ENCODE measurements around the gene FBN2.
"Not testable (repeated sequence)": the region's sequence is repeated elsewhere in the genome, so short reads cannot be mapped to it uniquely, and the experiment has no call there.

The FBN2 gene

DNA sequence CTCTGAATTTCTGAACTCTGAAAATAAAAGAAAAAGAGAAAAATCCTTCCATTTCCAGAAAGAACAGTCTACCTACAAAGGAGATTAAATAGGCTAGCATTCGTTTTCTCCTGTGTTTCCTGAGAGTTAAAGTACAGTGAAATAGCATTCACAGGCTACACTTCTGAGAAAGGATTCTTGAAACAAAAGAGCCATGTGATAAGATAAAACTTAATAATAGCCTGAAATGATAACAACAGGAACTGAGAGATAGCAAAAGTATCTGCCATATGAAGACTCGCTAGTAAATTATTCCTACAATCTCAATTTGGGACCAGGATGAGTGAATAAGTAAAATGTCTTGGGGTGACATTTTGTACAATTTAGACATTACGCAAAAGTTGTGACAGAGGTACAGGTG is 62.4 kb downstream of the FBN2 start:
- Mint-ChIP-seq H3K9me3 (ENCODE audit: low read depth) (no peaks in the 10 kb centered on the region), H3K4me3 (no peak overlapping the region), H3K27me3 (no peaks in the 10 kb centered on the region), H3K36me3 (no peaks in the 10 kb centered on the region), H3K27ac (no peak overlapping the region), H3K4me1 (ENCODE audit: low read depth) (no peaks in the 10 kb centered on the region)

DNA sequence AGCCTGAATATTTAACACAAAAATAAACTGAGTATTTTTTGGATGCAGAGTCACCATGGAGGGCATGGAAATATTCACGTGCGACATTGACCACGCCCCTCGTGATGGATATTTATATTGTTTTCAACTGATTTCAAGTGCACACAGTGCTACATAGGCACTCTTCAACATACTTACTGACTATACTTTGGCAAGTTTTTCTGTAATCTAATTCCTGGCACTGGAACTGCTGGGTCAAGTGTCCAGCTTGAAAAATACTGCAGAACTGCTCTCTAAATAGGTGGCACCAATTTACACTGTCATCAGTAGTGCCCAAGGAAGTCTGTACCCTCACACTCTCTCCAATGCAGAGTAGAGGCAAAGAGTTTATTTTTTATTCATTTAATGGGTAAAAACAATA is 65.1 kb downstream of the FBN2 start:
- peaks cover 1% of the 10 kb centered on the region for H3K27me3 Mint-ChIP-seq
- no peak overlapping the region for H3K27ac Mint-ChIP-seq
- H3K36me3 Mint-ChIP-seq = no peaks in the 10 kb centered on the region
- H3K4me3 Mint-ChIP-seq = no peak overlapping the region
- no peaks in the 10 kb centered on the region for H3K4me1 Mint-ChIP-seq (ENCODE audit: low read depth)
- H3K9me3 Mint-ChIP-seq (ENCODE audit: low read depth) = no peaks in the 10 kb centered on the region

GRCh38 chr5:128472036-128472435 is 66.0 kb downstream of the FBN2 start:
- Mint-ChIP-seq H3K27me3 (peaks cover 1% of the 10 kb centered on the region), H3K9me3 (ENCODE audit: low read depth) (no peaks in the 10 kb centered on the region), H3K36me3 (no peaks in the 10 kb centered on the region), H3K4me1 (ENCODE audit: low read depth) (no peaks in the 10 kb centered on the region), H3K27ac (no peak overlapping the region), H3K4me3 (no peak overlapping the region)

- Mint-ChIP-seq H3K36me3 (no peaks in the 10 kb centered on the region), H3K9me3 (ENCODE audit: low read depth) (no peaks in the 10 kb centered on the region), H3K27ac (no peak overlapping the region), H3K4me1 (ENCODE audit: low read depth) (no peaks in the 10 kb centered on the region), H3K4me3 (no peak overlapping the region), H3K27me3 (peaks cover 1% of the 10 kb centered on the region)
These were observed 67.4 kb downstream of the FBN2 start for GRCh38 chr5:128470663-128471062.

DNA sequence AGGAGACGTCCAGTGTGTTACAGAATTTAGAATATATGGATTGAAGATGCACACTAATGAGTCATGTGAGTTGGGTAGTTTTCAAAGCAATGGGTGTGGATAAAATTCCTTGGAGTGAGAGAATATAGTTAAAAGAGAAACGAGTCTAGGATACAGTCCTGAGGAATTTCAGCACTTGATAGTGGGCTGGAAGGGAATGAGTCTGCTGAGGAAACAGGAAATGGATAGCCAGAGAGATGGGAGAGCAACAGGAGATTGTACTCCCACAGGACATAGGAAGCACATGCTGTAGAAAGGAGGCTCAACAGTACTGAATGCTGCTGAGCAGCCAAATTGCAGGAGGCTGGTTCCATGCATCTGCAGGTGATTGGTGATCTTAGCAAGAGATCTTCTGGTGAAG is 68.1 kb downstream of the FBN2 start:
- Mint-ChIP-seq H3K27ac (no peak overlapping the region), H3K4me1 (ENCODE audit: low read depth) (no peaks in the 10 kb centered on the region), H3K9me3 (ENCODE audit: low read depth) (no peaks in the 10 kb centered on the region), H3K4me3 (no peak overlapping the region), H3K27me3 (peaks cover 1% of the 10 kb centered on the region), H3K36me3 (no peaks in the 10 kb centered on the region)

DNA sequence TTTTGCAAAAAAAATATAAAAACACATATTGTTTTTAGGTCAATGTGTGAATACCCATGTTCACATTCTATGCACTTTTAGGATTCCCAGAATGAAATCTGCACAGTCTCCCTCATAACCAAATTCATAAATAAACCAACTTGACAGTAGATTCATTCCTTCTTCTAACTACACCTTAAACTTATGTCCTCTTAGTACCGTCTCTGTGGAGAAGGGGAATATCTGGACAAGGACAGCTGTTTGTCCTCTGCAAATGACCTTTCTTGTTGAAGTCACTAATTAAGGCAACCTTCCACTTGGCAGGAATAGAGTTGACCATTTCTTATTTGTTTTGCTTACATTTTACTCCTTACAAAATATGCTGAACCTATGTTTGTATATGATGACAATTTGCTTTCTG is 71.1 kb downstream of the FBN2 start:
- H3K4me1 Mint-ChIP-seq (ENCODE audit: low read depth) = no peaks in the 10 kb centered on the region
- H3K27me3 Mint-ChIP-seq = peaks cover 1% of the 10 kb centered on the region
- no peaks in the 10 kb centered on the region for H3K36me3 Mint-ChIP-seq
- no peak overlapping the region for H3K4me3 Mint-ChIP-seq
- H3K27ac Mint-ChIP-seq = no peak overlapping the region
- H3K9me3 Mint-ChIP-seq (ENCODE audit: low read depth) = no peaks in the 10 kb centered on the region

DNA sequence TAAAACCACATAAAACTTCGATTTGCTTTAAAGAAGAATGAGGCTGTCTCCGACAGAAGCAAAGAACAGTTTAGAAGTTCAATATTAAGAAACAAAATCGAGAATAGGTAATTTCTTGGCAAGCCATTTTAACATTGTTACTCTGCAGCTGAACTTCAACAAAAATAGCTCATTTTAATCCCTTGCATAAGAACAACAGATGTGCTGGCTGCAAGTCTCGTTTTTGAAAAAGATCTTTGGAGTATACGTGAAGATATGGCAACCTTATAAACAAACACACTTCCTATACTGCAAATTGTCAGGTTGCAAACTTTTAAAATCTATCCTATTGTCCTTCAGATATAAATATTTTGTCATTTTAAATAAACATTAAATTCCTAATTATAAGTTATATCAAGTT is 71.5 kb downstream of the FBN2 start:
- peaks cover 1% of the 10 kb centered on the region for H3K27me3 Mint-ChIP-seq
- H3K4me1 Mint-ChIP-seq (ENCODE audit: low read depth) = no peaks in the 10 kb centered on the region
- H3K4me3 Mint-ChIP-seq = no peak overlapping the region
- no peak overlapping the region for H3K27ac Mint-ChIP-seq
- H3K9me3 Mint-ChIP-seq (ENCODE audit: low read depth) = no peaks in the 10 kb centered on the region
- no peaks in the 10 kb centered on the region for H3K36me3 Mint-ChIP-seq

GRCh38 chr5:128464596-128464995 is 73.4 kb downstream of the FBN2 start:
- peaks cover 1% of the 10 kb centered on the region for H3K27me3 Mint-ChIP-seq
- no peaks in the 10 kb centered on the region for H3K4me1 Mint-ChIP-seq (ENCODE audit: low read depth)
- no peak overlapping the region for H3K27ac Mint-ChIP-seq
- peaks cover 9% of the 10 kb centered on the region for H3K9me3 Mint-ChIP-seq (ENCODE audit: low read depth)
- no peak overlapping the region for H3K4me3 Mint-ChIP-seq
- no peaks in the 10 kb centered on the region for H3K36me3 Mint-ChIP-seq

DNA sequence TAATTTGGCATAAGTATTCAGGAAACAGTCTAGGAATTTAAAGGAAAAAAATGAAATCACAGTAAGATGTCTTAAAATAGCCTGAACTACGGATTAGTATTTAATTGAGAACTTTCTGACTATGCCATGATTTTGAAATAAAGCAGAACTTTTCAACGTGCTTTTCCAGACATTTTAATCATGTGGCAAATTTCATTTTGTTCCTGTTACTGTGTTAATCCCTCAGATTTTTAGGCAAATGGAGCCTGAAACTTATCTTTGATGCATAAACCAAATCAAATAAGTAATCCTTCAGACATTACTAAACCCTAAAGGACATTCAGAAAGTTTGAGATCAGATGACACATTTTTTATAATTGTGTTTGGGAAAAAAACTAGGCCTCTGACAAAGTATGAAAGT is 75.7 kb downstream of the FBN2 start:
- Mint-ChIP-seq H3K27me3 (no peaks in the 10 kb centered on the region), H3K4me1 (ENCODE audit: low read depth) (no peaks in the 10 kb centered on the region), H3K4me3 (no peak overlapping the region)

DNA sequence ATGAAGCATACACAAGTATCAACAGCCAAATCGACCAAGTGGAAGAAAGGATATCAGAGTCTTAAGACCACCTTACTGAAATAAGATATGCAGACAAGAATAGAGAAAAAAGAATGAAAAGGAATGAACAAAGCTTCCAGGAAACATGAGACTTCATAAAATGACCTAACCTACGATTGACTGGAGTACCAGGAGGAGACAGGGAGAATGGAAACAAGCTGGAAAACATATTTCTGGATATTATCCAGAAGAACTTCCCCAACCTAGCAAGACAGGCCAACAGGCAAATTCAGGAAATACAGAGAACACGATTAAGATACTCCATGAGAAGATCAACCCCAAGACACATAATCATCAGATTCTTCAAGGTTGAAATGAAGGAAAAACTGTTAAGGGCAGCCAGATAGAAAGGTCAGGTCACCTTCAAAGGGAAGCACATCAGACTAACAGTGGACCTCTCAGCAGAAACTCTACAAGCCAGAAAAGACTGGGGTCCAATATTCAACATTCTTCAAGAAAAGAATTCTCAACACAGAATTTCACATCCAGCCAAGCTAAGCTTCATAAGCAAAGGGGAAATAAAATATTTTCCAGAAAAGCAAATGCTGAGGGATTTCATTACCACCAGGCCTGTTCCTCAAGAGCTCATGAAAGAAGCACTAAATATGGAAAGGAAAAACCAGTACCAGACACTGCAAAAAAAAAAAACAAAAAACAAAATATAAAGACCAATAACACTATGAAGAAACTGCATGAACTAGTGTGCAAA is 80.7 kb downstream of the FBN2 start:
- peaks cover 17% of the 10 kb centered on the region for H3K9me3 Mint-ChIP-seq (ENCODE audit: low read depth)
- not testable (repeated sequence) for H3K4me1 Mint-ChIP-seq (ENCODE audit: low read depth); H3K4me3 Mint-ChIP-seq; H3K36me3 Mint-ChIP-seq; H3K27ac Mint-ChIP-seq; H3K27me3 Mint-ChIP-seq

More for the DNA sequence above, 75.7 kb downstream of the FBN2 start:
- Mint-ChIP-seq H3K27ac (no peak overlapping the region), H3K36me3 (no peaks in the 10 kb centered on the region), H3K9me3 (ENCODE audit: low read depth) (peaks cover 17% of the 10 kb centered on the region)

- no peaks in the 10 kb centered on the region for H3K27me3 Mint-ChIP-seq
- H3K9me3 Mint-ChIP-seq (ENCODE audit: low read depth) = peaks cover 17% of the 10 kb centered on the region
- H3K4me3 Mint-ChIP-seq = no peak overlapping the region
These were observed 82.1 kb downstream of the FBN2 start for GRCh38 chr5:128455841-128456361.

DNA sequence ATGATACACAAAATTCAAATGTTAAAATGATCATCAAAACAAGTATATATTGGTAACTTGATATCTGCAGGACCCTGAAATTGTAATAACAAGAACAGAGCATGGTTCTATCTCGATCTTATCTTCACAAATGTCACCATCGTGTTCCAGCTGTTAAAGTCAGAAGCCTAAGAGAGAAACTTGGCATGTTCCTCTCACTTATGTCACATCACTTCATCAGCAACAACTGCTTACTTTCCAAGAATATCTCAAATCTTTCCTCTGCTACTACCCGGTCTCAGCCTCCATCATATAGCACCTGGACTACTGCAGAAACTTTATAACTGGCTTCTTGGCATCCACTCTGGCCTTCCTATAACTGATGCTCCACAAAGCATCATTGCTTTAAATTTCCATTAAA is 84.9 kb downstream of the FBN2 start:
- H3K27ac Mint-ChIP-seq = no peak overlapping the region
- no peaks in the 10 kb centered on the region for H3K4me1 Mint-ChIP-seq (ENCODE audit: low read depth)
- peaks cover 2% of the 10 kb centered on the region for H3K36me3 Mint-ChIP-seq
- H3K4me3 Mint-ChIP-seq = no peak overlapping the region
- no peaks in the 10 kb centered on the region for H3K9me3 Mint-ChIP-seq (ENCODE audit: low read depth)
- no peaks in the 10 kb centered on the region for H3K27me3 Mint-ChIP-seq

More at GRCh38 chr5:128455841-128456361, 82.1 kb downstream of the FBN2 start:
- Mint-ChIP-seq H3K27ac (no peak overlapping the region), H3K4me1 (ENCODE audit: low read depth) (no peaks in the 10 kb centered on the region), H3K36me3 (peaks cover 2% of the 10 kb centered on the region)

DNA sequence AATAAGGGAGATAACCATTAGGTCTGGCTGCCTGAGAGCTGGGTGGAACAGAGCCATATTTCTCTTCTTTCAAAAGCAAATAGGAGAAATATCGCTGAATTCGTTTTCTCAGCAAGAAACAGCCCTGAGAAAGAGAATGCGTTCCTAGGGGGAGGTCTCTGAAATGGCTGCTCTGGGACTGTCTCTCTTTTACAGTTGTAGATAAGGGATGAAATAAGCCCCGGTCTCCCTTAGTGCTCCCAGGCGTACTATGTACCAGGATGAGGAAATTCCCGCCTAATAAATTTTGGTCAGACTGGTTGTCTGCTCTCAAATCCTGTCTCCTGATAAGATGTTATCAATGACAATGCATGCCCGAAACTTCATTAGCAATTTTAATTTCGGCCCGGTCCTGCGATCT is 90.8 kb downstream of the FBN2 start:
- peaks cover 11% of the 10 kb centered on the region for H3K9me3 Mint-ChIP-seq (ENCODE audit: low read depth)
- not testable (repeated sequence) for H3K4me1 Mint-ChIP-seq (ENCODE audit: low read depth); H3K27me3 Mint-ChIP-seq; H3K4me3 Mint-ChIP-seq; H3K27ac Mint-ChIP-seq; H3K36me3 Mint-ChIP-seq

GRCh38 chr5:128441941-128442350 is 96.1 kb downstream of the FBN2 start:
- Mint-ChIP-seq H3K27me3 (no peaks in the 10 kb centered on the region), H3K36me3 (no peaks in the 10 kb centered on the region), H3K9me3 (ENCODE audit: low read depth) (peaks cover 2% of the 10 kb centered on the region), H3K4me1 (ENCODE audit: low read depth) (no peaks in the 10 kb centered on the region), H3K4me3 (no peak overlapping the region), H3K27ac (no peak overlapping the region)

GRCh38 chr5:128441165-128441564 is 96.9 kb downstream of the FBN2 start:
- H3K27ac Mint-ChIP-seq = no peak overlapping the region
- H3K4me1 Mint-ChIP-seq (ENCODE audit: low read depth) = no peaks in the 10 kb centered on the region
- H3K27me3 Mint-ChIP-seq = no peaks in the 10 kb centered on the region
- no peak overlapping the region for H3K4me3 Mint-ChIP-seq
- no peaks in the 10 kb centered on the region for H3K9me3 Mint-ChIP-seq (ENCODE audit: low read depth)
- no peaks in the 10 kb centered on the region for H3K36me3 Mint-ChIP-seq

DNA sequence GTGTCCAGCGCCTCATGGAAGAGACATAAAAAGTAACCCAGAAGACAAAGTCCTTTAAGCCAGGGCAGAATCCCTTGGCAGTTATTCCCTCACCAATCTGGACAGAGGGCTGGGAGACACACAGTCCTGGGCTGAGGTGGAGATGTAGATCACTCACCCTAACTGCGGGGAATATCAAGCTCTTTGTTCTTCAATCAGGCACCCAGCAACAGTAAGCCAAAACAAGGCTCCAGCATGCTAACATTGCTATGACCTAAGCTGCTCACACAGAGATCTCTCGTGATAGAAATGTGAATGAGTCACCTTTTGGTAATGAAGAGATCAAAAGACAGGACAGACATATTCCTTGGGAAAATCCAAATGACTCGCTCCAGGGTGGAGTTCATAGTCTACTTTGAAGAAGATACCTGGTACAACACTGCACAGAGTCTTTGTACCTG is 101.3 kb downstream of the FBN2 start:
- H3K4me3 Mint-ChIP-seq = no peak overlapping the region
- no peak overlapping the region for H3K27ac Mint-ChIP-seq
- H3K4me1 Mint-ChIP-seq (ENCODE audit: low read depth) = no peaks in the 10 kb centered on the region
- no peaks in the 10 kb centered on the region for H3K9me3 Mint-ChIP-seq (ENCODE audit: low read depth)
- H3K36me3 Mint-ChIP-seq = no peaks in the 10 kb centered on the region
- no peaks in the 10 kb centered on the region for H3K27me3 Mint-ChIP-seq

Data from activated naive CD8-positive, alpha-beta T cell (primary cell).